Measurements from ENCODE around the gene NPM3. TPM values are rescaled to one million over a fixed set of nuclear protein-coding genes. Genes with fewer than 3 reads are reported as not detected.
A peak's percentile ranks its signal among the peaks of the same experiment; 100 is the strongest.

Gene NPM3
- total RNA-seq, 4 donors from 2014 or later: 13.3 to 60.5 (median 31.1) TPM

DNA sequence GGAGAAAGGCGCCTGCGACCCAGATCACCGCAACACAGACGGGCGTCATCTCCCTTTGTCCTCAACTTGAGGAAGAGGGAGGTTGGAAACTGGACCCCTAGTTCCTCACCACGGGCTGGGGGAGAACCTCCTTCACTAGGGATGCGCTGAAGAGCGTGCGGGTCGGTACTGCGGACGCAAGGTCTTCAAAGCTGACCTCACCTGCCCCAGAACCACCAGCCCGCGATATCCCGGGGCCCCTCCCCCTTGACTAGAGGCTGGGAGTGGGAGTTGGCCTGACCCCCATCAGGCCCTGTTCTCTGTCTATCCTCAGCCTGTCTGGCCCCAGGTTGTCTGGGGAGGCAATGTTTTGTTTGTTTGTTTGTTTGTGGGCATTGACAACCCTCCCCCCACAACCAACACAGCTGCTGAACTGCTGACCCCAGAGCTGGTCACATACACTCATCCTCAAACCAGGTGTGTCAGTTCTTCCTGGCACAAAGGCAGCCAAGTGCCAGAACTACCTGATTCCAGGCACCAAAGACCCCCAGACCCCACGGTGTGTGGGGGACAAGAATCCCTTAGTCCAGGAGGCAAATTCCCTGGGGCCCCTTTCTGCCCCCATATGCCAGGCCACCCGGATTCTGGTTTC is 2.9 kb downstream of the NPM3 start:
- Histone ChIP-seq H3K4me3 (peak overlapping the region; percentile 50), H3K36me3 (peaks cover under 1% of the 10 kb centered on the region), H3K27ac (no peak overlapping the region), H3K4me1 (peaks cover 76% of the 10 kb centered on the region), H3K9me3 (no peaks in the 10 kb centered on the region), H3K27me3 (peaks cover 46% of the 10 kb centered on the region)
- TF ChIP-seq, protein P1, sequence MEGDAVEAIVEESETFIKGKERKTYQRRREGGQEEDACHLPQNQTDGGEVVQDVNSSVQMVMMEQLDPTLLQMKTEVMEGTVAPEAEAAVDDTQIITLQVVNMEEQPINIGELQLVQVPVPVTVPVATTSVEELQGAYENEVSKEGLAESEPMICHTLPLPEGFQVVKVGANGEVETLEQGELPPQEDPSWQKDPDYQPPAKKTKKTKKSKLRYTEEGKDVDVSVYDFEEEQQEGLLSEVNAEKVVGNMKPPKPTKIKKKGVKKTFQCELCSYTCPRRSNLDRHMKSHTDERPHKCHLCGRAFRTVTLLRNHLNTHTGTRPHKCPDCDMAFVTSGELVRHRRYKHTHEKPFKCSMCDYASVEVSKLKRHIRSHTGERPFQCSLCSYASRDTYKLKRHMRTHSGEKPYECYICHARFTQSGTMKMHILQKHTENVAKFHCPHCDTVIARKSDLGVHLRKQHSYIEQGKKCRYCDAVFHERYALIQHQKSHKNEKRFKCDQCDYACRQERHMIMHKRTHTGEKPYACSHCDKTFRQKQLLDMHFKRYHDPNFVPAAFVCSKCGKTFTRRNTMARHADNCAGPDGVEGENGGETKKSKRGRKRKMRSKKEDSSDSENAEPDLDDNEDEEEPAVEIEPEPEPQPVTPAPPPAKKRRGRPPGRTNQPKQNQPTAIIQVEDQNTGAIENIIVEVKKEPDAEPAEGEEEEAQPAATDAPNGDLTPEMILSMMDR (IDR thresholded peaks at IDR 0.05): no peak
- TF ChIP-seq POLR2AphosphoS5 (IDR thresholded peaks at IDR 0.05) (no peak), POLR2A (IDR thresholded peaks at IDR 0.05) (no peak), EP300 (IDR thresholded peaks at IDR 0.05) (no peak)
- peak; percentile 58 to 72 for DNase-seq (ENCODE audit: low spot score in 2 of 2)
- WGBS: 16% methylated on average over 16 of the region's 17 CpGs

DNA sequence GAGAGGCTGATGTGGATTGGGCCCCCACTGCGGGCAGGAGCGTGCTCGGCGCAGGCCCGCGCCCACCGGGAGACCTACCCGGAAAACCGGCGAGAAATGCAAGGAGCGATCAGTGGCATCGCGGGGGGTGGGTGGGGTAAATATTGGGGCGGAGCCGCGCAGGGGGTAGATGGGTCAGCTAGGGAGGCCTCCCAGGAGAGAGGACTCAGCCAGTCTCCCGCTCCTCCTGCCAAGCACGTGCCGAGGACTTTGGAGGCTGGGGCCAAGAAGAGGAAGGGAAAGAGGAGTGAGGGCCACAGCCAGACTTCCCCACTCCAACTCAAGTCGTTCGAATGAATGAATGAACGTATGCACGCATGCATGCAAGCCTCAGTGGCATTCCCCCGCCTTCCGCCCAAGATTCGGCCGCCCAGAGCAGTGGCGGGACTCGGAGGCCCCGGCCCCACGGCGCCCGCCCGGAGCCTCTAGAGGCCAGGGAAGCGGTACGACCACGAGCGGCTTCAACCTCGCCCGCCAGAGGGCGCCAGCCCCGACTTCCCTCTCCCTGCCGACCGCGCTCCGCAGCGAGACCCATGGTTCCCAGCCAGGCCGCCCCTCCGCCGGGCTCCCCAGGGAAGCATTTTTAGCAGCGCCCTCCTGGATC is 3.6 kb downstream of the NPM3 start:
- DNase-seq (ENCODE audit: low spot score in 2 of 2): peak; percentile 79 to 91
- under 1% methylated on average over 22 of the region's 51 CpGs for WGBS
- peaks cover 52% of the 10 kb centered on the region for H3K27me3 ChIP-seq
- TF ChIP-seq, protein P1 (IDR thresholded peaks at IDR 0.05): peak; percentile 60 to 91
- no peak for TF ChIP-seq POLR2AphosphoS5 (IDR thresholded peaks at IDR 0.05)
- peaks cover 81% of the 10 kb centered on the region for H3K4me1 ChIP-seq
- no peaks in the 10 kb centered on the region for H3K36me3 ChIP-seq
- H3K4me3 ChIP-seq: peak overlapping the region; percentile 50
- no peak overlapping the region for H3K27ac ChIP-seq
- no peaks in the 10 kb centered on the region for H3K9me3 ChIP-seq

DNA sequence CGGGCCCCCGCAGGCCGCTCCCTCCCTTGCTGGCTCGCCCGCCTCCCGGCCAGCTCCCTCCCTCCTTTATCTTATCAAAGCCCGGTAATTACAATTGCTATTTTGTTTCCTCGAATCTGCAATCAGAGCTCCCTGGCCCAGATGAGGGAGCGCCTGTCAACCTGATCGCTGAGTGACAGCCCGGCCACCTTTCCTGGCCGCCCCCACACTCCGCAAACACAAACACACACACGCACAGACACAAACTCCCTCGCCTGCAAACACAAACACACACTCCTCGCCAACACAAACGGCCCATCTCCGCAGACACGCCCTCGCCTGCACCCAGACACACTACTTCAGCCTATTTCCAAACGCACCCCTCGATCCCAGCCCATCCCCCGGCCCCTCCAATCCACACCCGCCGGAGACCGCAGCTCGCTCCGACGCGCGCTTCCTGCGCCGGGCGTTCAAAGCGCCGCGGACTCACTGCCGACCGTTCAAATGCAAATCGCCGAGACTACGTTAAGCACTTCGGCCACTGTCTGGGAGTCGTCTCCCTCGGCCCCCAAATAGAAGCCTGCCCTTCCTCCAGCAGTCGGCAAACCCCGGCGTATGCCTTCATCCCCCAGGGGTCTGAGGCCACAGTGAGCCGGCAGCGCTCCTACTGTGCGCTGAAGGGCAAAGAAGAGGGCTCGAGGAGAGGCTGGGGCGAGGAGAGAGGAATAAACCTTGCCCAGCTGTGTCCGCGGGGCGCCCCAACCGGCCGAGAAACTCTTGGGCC is 4.3 kb downstream of the NPM3 start:
- TF ChIP-seq POLR2A (IDR thresholded peaks at IDR 0.05): no peak
- TF ChIP-seq, protein P1 (IDR thresholded peaks at IDR 0.05): no peak
- no peak for TF ChIP-seq POLR2AphosphoS5 (IDR thresholded peaks at IDR 0.05)
- no peak for TF ChIP-seq EP300 (IDR thresholded peaks at IDR 0.05)
- Histone ChIP-seq H3K27me3 (peaks cover 59% of the 10 kb centered on the region), H3K36me3 (no peaks in the 10 kb centered on the region), H3K27ac (no peak overlapping the region), H3K4me1 (peaks cover 78% of the 10 kb centered on the region), H3K9me3 (no peaks in the 10 kb centered on the region), H3K4me3 (peak overlapping the region; percentile 50)
- WGBS: 15% methylated on average over 49 of the region's 58 CpGs
- DNase-seq (ENCODE audit: low spot score in 2 of 2): peak; percentile 60 to 72

DNA sequence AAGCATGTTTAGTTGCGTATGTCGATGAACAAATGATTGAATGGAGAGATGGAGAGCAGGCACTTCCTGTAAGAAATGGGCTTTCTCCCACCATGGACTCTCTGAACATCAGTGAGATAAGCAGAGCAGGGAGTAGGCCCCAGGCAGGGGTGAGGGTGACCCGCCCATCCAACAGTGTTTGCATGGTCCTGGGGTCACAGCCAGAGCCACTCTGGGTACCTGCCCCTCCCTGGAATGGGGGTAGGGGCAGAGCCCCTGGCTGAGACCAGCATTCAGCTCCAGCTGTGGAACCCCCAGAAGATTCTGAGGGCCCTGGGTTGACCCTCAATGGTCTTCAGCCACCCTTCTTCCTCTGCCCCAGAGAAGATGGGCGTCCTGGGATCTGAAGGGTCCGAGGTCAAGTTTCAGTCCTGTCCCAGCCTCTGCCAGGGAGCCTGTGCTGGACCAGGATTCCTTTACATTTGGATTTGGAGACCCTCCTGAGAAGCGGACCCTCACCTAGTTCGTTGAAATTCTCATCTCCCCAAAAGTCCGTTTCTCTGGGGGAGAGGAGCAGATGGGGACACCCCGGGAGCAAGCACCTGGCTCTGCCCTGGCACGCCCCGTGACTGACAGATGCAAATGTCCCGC is 5.0 kb downstream of the NPM3 start:
- Histone ChIP-seq H3K27ac (no peak overlapping the region), H3K27me3 (peaks cover 64% of the 10 kb centered on the region), H3K4me3 (peak overlapping the region; percentile 50), H3K36me3 (no peaks in the 10 kb centered on the region), H3K4me1 (peaks cover 72% of the 10 kb centered on the region), H3K9me3 (no peaks in the 10 kb centered on the region)
- 55% methylated on average over 11 of the region's 12 CpGs for WGBS
- TF ChIP-seq POLR2AphosphoS5 (IDR thresholded peaks at IDR 0.05) (no peak), EP300 (IDR thresholded peaks at IDR 0.05) (no peak), POLR2A (IDR thresholded peaks at IDR 0.05) (no peak)
- TF ChIP-seq, protein P1 (IDR thresholded peaks at IDR 0.05): no peak
- peak; percentile 63 to 69 for DNase-seq (ENCODE audit: low spot score in 2 of 2)

All from suprapubic skin (tissue), 4 donors.